Tibial artery (tissue), 4 donors: ENCODE measurements around the gene MARS2.

ENCODE experiments used
- DNase-seq, 2 donors: peaks; one replicate each; pipeline ENCODE4 v3.0.0-alpha.2; 2019
- H3K27ac ChIP-seq, 2 donors: fragments of 200-600 bp; sonication (generic) in 1 of 2; 1 replicate in 1 of 2; 2 replicates in 1 of 2; pipeline ENCODE4 v1.5.1; 2018 to 2019; ENCODE audit warnings: mild to moderate bottlenecking in 1 of 2
- H3K27me3 ChIP-seq, 2 donors: fragments of 200-600 bp; sonication (generic) in 1 of 2; one replicate each; pipeline versions ENCODE4 v1.5.1 to v1.6.0; 2016 to 2019
- H3K36me3 ChIP-seq, 3 donors: fragments of 200-600 bp; sonication (generic) in 2 of 3; one replicate each; pipeline ENCODE4 v1.5.1; 2016 to 2019; ENCODE audit warnings: mild to moderate bottlenecking in 2 of 3
- H3K4me1 ChIP-seq, 4 donors: fragments of 200-600 bp; sonication (generic) in 2 of 4; 1 replicate in 3 of 4; 2 replicates in 1 of 4; pipeline ENCODE4 v1.5.1; 2016 to 2019
- H3K4me3 ChIP-seq, 2 donors: fragments of 200-600 bp; sonication (generic) in 1 of 2; 1 replicate in 1 of 2; 2 replicates in 1 of 2; pipeline ENCODE4 v1.5.1; 2018 to 2019; ENCODE audit warnings: mild to moderate bottlenecking in 2 of 2
- H3K9me3 ChIP-seq, 3 donors: fragments of 200-600 bp; sonication (generic) in 1 of 3; one replicate each; pipeline ENCODE4 v1.5.1; 2016 to 2019
- intact Hi-C: fragments of 100-400 bp; cut with DNase I; formaldehyde crosslinking; loops from one replicate; pipeline ENCODE4 v1.15.0; 2023; ENCODE audit warnings: low total_unique reads
- TF ChIP-seq, protein P1 (sequence below), 2 experiments: fragments of 200-600 bp in 1 of 2; fragments of 450-650 bp in 1 of 2; IDR thresholded peaks; one replicate each; pipeline ENCODE4 v1.5.1; 2017 to 2019; ENCODE audit warnings: antibody characterized with exemption in 2 of 2, mild to moderate bottlenecking in 1 of 2, moderate library complexity in 1 of 2

MARS2 gene

GRCh38 chr2:197705121-197705911, at the start of gene MARS2:
Gene MARS2, plus strand, starts transcription at chr2:197705369. Its CDS starts 37 bp downstream, at chr2:197705406.
- H3K36me3 ChIP-seq, result peaks cover 0 to 2% (median 0%) of the 10 kb centered on the region in 3 donors
- peak; percentile 83 to 96 for DNase-seq

DNA sequence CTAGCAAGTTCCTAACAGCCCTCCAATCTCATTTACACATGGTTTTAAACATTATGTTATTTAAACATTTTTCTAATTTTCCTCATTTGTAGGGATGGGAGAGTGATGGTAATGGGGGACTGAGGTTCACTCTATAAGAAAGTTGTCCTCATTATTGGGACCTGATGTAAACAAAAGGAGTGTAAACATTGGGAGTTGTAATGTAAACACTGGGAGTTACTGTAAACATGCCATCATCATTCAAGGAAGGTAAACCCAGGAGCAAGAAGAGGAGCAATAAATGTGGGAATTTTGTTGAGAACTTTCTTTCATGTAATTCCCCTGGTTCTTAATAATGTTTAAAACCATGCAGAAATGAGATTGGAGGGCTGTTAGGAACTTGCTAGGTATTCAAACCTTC, 47.6 kb upstream of the MARS2 start:
- Histone ChIP-seq H3K4me1 (no peaks in the 10 kb centered on the region), H3K27me3 (no peaks in the 10 kb centered on the region)

More at GRCh38 chr2:197705121-197705911, at the start of gene MARS2:
- Histone ChIP-seq H3K4me3 (peak within 1 kb of the TSS; percentile 89), H3K27ac (peak within 1 kb of the TSS; percentile 70 to 76), H3K4me1 (peaks cover 0 to 42% (median 26%) of the 10 kb centered on the region in 4 donors), H3K9me3 (no peaks in the 10 kb centered on the region), H3K27me3 (no peaks in the 10 kb centered on the region)
- TF ChIP-seq, protein P1, sequence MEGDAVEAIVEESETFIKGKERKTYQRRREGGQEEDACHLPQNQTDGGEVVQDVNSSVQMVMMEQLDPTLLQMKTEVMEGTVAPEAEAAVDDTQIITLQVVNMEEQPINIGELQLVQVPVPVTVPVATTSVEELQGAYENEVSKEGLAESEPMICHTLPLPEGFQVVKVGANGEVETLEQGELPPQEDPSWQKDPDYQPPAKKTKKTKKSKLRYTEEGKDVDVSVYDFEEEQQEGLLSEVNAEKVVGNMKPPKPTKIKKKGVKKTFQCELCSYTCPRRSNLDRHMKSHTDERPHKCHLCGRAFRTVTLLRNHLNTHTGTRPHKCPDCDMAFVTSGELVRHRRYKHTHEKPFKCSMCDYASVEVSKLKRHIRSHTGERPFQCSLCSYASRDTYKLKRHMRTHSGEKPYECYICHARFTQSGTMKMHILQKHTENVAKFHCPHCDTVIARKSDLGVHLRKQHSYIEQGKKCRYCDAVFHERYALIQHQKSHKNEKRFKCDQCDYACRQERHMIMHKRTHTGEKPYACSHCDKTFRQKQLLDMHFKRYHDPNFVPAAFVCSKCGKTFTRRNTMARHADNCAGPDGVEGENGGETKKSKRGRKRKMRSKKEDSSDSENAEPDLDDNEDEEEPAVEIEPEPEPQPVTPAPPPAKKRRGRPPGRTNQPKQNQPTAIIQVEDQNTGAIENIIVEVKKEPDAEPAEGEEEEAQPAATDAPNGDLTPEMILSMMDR (IDR thresholded peaks at IDR 0.05), result no peak
- intact Hi-C loops, result loop anchor here (2.0 to 10.0 kb wide), 4 partner anchors 187 to 419 kb away; partner anchors contain the start of genes COQ10B and SF3B1

DNA sequence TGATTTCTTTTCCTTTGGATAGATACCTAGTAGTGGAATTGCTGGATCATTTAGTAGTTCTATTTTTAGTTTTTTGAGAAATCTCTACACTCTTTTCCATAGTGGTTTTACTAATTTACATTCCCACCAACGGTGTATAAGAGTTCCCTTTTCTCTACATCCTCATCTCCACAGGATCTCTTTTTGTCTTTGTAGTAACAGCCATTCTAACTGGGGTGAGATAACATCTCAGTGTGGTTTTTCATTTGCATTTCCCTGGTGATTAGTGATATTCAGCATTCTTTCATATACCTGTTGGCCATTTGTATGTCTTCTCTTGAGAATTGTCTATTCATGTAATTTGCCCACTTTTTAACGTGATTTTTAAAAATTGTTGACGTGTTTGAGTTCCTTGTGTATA, 43.5 kb upstream of the MARS2 start:
- no peaks in the 10 kb centered on the region for H3K4me1 ChIP-seq
- intact Hi-C loops, result no loop called here
- H3K36me3 ChIP-seq, result peaks cover 0 to 4% (median 0%) of the 10 kb centered on the region in 3 donors
- TF ChIP-seq, protein P1 (IDR thresholded peaks at IDR 0.05), result no peak
- DNase-seq, result no peak
- no peak overlapping the region for H3K27ac ChIP-seq
- H3K9me3 ChIP-seq, result peaks cover 0 to 46% (median 6%) of the 10 kb centered on the region in 3 donors
- H3K4me3 ChIP-seq, result no peak overlapping the region
- no peaks in the 10 kb centered on the region for H3K27me3 ChIP-seq

More for the DNA sequence above, 47.6 kb upstream of the MARS2 start:
- Histone ChIP-seq H3K27ac (no peak overlapping the region), H3K4me3 (no peak overlapping the region), H3K36me3 (peaks cover 0 to 5% (median 0%) of the 10 kb centered on the region in 3 donors), H3K9me3 (peaks cover 0 to 25% (median 0%) of the 10 kb centered on the region in 3 donors)
- intact Hi-C loops, result no loop called here
- no peak for DNase-seq
- TF ChIP-seq, protein P1 (IDR thresholded peaks at IDR 0.05), result no peak

GRCh38 chr2:197666277-197666676, 38.9 kb upstream of the MARS2 start:
- intact Hi-C loops, result no loop called here
- Histone ChIP-seq H3K9me3 (peaks cover 0 to 73% (median 19%) of the 10 kb centered on the region in 3 donors), H3K36me3 (peaks cover 0 to 18% (median 8%) of the 10 kb centered on the region in 3 donors), H3K27me3 (no peaks in the 10 kb centered on the region), H3K27ac (no peak overlapping the region), H3K4me1 (no peaks in the 10 kb centered on the region), H3K4me3 (no peak overlapping the region)
- DNase-seq, result no peak
- TF ChIP-seq, protein P1 (IDR thresholded peaks at IDR 0.05), result no peak

GRCh38 chr2:197668296-197668695, 36.9 kb upstream of the MARS2 start:
- H3K27ac ChIP-seq, result no peak overlapping the region
- H3K4me1 ChIP-seq, result peaks cover 0 to 8% (median 4%) of the 10 kb centered on the region in 4 donors
- H3K9me3 ChIP-seq, result peaks cover 0 to 58% (median 19%) of the 10 kb centered on the region in 3 donors
- intact Hi-C loops, result no loop called here
- H3K36me3 ChIP-seq, result peaks cover 0 to 18% (median 8%) of the 10 kb centered on the region in 3 donors
- TF ChIP-seq, protein P1 (IDR thresholded peaks at IDR 0.05), result no peak
- H3K4me3 ChIP-seq, result no peak overlapping the region
- no peaks in the 10 kb centered on the region for H3K27me3 ChIP-seq
- DNase-seq, result no peak
